Lower lobe of right lung (tissue), 2 donors: ENCODE data around the gene TXNDC17. TPM values are rescaled to one million over a fixed set of nuclear protein-coding genes. Genes with fewer than 3 reads are reported as not detected.

Source experiments
- ATAC-seq, 2 donors: fragments of 200-7000 bp; cut with Tn5 transposase; one replicate each; pipeline ENCODE4 v1.9.1; 2020 to 2022; ENCODE audit warnings: mild to moderate bottlenecking in 2 of 2, moderate library complexity in 2 of 2
- DNase-seq: peaks from one replicate; pipeline ENCODE4 v3.0.0-alpha.2; 2020
- H3K27ac ChIP-seq: fragments of 200-600 bp; one replicate; pipeline ENCODE4 v1.8.0; 2022
- H3K27me3 ChIP-seq: fragments of 200-600 bp; one replicate; pipeline ENCODE4 v1.8.0; 2022; ENCODE audit warnings: low read depth
- H3K36me3 ChIP-seq: fragments of 200-600 bp; one replicate; pipeline ENCODE4 v1.8.0; 2022; ENCODE audit warnings: mild to moderate bottlenecking
- H3K4me1 ChIP-seq: fragments of 200-600 bp; one replicate; pipeline ENCODE4 v1.8.0; 2022
- H3K4me3 ChIP-seq: fragments of 200-600 bp; one replicate; pipeline ENCODE4 v1.8.0; 2022; ENCODE audit warnings: mild to moderate bottlenecking
- H3K9me3 ChIP-seq: fragments of 200-600 bp; one replicate; pipeline ENCODE4 v1.8.0; 2022
- CTCF ChIP-seq: fragments of 200-600 bp; IDR thresholded peaks from one replicate; pipeline ENCODE4 v1.8.0; 2022; ENCODE audit warnings: antibody characterized with exemption, mild to moderate bottlenecking
- intact Hi-C: fragments of 100-400 bp; cut with DNase I; formaldehyde crosslinking; loops from one replicate; pipeline ENCODE4 v1.11.0; 2022
- total RNA-seq: library from RNA; stranded (reverse); fragmentation: NEBNext Ultra II Directional; extraction: Animal tissue kit (Norgen Biotek cat#: 25700); gene quantifications from one replicate; pipeline ENCODE4 v1.2.1, GENCODE V29; 2021
- donor health status: DM: no; HTN: yes; CAD: no; lungs with severe emphysema.

TXNDC17 gene
- total RNA-seq, 1 donor from 2014 or later, result 50.4 TPM

GRCh38 chr17:6682339-6682738 is 41.5 kb downstream of the TXNDC17 start:
- ATAC-seq, result no peak
- Histone ChIP-seq H3K9me3 (no peaks in the 10 kb centered on the region), H3K4me1 (no peaks in the 10 kb centered on the region), H3K27me3 (peaks cover 22% of the 10 kb centered on the region), H3K27ac (no peak overlapping the region), H3K36me3 (no peaks in the 10 kb centered on the region), H3K4me3 (no peak overlapping the region)
- no peak for TF ChIP-seq CTCF
- intact Hi-C loops, result no loop called here
- DNase-seq, result no peak

GRCh38 chr17:6683081-6683684 is 42.3 kb downstream of the TXNDC17 start:
- no peak for TF ChIP-seq CTCF
- no peaks in the 10 kb centered on the region for H3K36me3 ChIP-seq
- intact Hi-C loops, result no loop called here
- H3K27me3 ChIP-seq, result peaks cover 22% of the 10 kb centered on the region
- no peak overlapping the region for H3K4me3 ChIP-seq
- ATAC-seq, result no peak
- DNase-seq, result no peak
- no peaks in the 10 kb centered on the region for H3K9me3 ChIP-seq
- H3K4me1 ChIP-seq, result no peaks in the 10 kb centered on the region
- H3K27ac ChIP-seq, result no peak overlapping the region

DNA sequence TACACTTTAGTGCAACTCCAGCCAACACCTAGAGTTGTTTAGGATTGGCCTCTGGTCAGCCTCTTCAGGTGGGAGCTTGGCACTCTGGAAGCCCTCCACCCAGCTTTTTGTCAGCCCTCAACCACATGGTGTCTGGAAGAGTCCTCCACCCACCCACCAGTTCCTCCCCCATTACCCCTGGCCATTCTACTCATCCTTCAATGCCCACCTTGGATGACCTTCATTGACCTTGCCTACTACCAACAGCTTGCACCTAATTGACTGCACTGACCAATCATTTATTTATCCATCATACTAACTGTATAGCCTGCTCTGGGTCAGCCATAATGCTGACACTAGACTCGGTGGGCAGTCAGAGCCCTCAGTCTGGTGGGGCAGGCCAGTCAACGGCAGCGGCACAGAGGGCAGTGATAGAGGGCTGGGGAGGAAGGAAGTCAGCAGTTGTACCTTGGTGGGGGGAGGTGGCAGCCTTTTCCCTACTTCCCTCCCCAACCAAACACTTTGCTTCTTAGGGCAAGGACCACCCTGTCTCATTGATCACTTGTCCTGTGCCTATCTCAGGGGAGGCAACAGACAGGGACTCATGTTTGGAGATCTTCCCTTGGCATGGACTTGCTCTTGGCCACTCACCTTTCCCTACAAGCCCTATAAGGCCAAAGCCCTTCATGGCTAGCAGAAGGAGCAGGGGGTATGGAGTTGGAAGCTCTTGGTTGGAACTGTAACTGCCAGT is 43.0 kb downstream of the TXNDC17 start:
- intact Hi-C loops, result no loop called here
- DNase-seq, result no peak
- no peak for ATAC-seq
- Histone ChIP-seq H3K4me1 (no peaks in the 10 kb centered on the region), H3K27ac (no peak overlapping the region), H3K27me3 (peaks cover 16% of the 10 kb centered on the region), H3K36me3 (no peaks in the 10 kb centered on the region), H3K9me3 (no peaks in the 10 kb centered on the region), H3K4me3 (no peak overlapping the region)
- TF ChIP-seq CTCF, result no peak

- DNase-seq, result no peak
- Histone ChIP-seq H3K27me3 (peaks cover 13% of the 10 kb centered on the region), H3K9me3 (no peaks in the 10 kb centered on the region), H3K27ac (no peak overlapping the region), H3K4me1 (no peaks in the 10 kb centered on the region), H3K4me3 (no peak overlapping the region), H3K36me3 (no peaks in the 10 kb centered on the region)
- TF ChIP-seq CTCF, result no peak
- ATAC-seq, result no peak
- intact Hi-C loops, result no loop called here
Measured at GRCh38 chr17:6684460-6684783, 43.6 kb downstream of the TXNDC17 start.

DNA sequence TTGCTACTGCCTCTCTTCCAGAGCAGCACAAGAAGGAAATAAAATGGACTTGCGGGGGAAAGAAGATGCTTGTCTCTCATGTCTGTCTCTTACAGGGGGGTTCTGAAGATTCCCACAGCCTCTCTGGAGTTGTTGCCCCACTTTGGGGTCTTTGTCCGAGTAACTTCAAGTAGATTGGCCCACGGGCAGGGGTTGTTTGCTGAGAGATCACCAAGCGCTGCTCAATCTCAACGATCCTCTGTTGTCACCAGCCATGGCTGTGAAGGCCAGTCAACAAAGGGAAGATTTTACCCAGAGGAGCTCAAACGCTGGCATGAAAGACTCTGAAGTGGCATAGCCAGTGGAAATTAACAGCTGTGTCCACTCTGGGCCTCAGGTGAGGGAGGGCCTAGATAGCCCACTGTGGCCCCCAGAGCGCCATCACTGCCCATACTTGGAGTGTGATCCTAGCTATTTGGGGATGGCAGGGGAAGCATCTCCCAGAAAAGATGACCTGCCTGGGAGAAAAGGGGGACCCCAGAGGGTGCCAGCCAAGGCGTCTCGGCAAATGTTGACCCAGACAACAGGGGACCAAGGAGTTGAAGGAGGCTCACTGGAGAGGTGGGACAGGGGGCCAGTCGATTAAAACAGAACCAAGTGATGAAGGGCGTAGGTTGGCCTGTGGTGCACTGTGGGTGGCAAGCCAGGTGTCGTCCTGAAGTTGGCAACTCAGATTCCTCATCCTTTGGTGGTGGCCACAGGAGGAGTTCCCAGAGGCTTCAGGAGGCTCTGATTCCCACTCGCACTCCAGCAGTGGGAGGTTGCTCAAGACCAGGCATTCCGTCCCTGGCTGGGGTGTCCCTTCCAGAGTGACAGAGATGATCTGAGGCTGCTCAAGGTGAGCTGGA is 44.3 kb downstream of the TXNDC17 start:
- Histone ChIP-seq H3K27me3 (peaks cover 9% of the 10 kb centered on the region), H3K27ac (no peak overlapping the region), H3K9me3 (no peaks in the 10 kb centered on the region), H3K4me3 (no peak overlapping the region), H3K4me1 (no peaks in the 10 kb centered on the region), H3K36me3 (no peaks in the 10 kb centered on the region)
- no peak for DNase-seq
- ATAC-seq, result no peak
- intact Hi-C loops, result no loop called here
- no peak for TF ChIP-seq CTCF
